Sigmoid colon (tissue), 4 donors: ENCODE data around the gene PLEKHG2.

Experiments
- EP300 ChIP-seq, 4 donors: sonication (generic); formaldehyde crosslinking; IDR thresholded peaks; one replicate each; pipeline ENCODE4 v1.6.1; 2017; ENCODE audit warnings: antibody characterized with exemption in 4 of 4
- POLR2A ChIP-seq, 2 donors: fragments of 450-650 bp; IDR thresholded peaks; one replicate each; pipeline ENCODE4 v1.6.1; 2016; ENCODE audit warnings: antibody characterized with exemption in 2 of 2, mild to moderate bottlenecking in 2 of 2, moderate library complexity in 2 of 2
- TF ChIP-seq, protein P1 (sequence below), 4 experiments: fragments of 450-650 bp in 3 of 4; fragments of 200-600 bp in 1 of 4; IDR thresholded peaks; one replicate each; pipeline ENCODE4 v1.5.1; 2016 to 2019; ENCODE audit warnings: antibody characterized with exemption in 4 of 4, mild to moderate bottlenecking in 3 of 4, moderate library complexity in 2 of 4

GRCh38 chr19:39410831-39411080 lies 1.7 kb upstream of the PLEKHG2 start:
- TF ChIP-seq, protein P1, sequence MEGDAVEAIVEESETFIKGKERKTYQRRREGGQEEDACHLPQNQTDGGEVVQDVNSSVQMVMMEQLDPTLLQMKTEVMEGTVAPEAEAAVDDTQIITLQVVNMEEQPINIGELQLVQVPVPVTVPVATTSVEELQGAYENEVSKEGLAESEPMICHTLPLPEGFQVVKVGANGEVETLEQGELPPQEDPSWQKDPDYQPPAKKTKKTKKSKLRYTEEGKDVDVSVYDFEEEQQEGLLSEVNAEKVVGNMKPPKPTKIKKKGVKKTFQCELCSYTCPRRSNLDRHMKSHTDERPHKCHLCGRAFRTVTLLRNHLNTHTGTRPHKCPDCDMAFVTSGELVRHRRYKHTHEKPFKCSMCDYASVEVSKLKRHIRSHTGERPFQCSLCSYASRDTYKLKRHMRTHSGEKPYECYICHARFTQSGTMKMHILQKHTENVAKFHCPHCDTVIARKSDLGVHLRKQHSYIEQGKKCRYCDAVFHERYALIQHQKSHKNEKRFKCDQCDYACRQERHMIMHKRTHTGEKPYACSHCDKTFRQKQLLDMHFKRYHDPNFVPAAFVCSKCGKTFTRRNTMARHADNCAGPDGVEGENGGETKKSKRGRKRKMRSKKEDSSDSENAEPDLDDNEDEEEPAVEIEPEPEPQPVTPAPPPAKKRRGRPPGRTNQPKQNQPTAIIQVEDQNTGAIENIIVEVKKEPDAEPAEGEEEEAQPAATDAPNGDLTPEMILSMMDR (IDR thresholded peaks at IDR 0.05) = no peak
- no peak for TF ChIP-seq POLR2A (IDR thresholded peaks at IDR 0.05)
- TF ChIP-seq EP300 (IDR thresholded peaks at IDR 0.05) = no peak
